ENCODE results near the gene CLCA1.

GRCh38 chr1:86477256-86477655 is 8.5 kb downstream of the CLCA1 start:
- TF ChIP-seq CTCF (IDR thresholded peaks at IDR 0.05; ENCODE audit: low read depth, low read length) (no peak), POLR2A (IDR thresholded peaks at IDR 0.05; ENCODE audit: extremely low read depth, insufficient read length) (no peak)
- TF ChIP-seq, protein P1, sequence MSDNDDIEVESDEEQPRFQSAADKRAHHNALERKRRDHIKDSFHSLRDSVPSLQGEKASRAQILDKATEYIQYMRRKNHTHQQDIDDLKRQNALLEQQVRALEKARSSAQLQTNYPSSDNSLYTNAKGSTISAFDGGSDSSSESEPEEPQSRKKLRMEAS (IDR thresholded peaks at IDR 0.05; ENCODE audit: low read depth, low read length): no peak
